GM18858 (cell line): ENCODE data around the gene SH3GL1.

Experiments
- ATAC-seq: cut with Tn5 transposase; IDR thresholded peaks from one replicate; pipeline ENCODE4 v1.9.1; 2021; ENCODE audit not compliant: unreplicated experiment

SH3GL1 gene

DNA sequence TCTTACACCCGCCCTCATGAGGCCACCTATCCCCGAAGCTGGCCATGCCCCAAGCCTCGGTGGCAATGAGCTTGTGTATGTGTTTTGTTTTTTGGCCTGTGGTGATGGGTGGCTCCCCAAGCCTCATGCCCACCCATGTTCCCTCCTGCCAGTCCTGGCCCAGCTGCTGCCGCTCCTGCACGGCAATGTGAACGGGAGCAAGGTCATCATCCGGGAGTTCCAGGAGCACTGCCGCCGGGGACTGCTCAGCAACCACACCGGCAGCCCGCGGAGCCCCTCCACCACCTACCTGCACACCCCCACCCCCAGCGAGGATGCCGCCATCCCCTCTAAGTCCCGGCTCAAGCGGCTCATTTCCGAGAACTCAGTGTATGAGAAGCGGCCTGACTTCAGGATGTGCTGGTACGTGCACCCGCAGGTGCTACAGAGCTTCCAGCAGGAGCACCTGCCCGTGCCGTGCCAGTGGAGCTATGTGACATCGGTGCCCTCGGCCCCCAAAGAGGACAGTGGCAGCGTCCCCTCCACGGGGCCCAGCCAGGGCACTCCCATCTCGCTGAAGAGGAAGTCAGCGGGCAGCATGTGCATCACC is 32.7 kb upstream of the SH3GL1 start:
- no peak for ATAC-seq

DNA sequence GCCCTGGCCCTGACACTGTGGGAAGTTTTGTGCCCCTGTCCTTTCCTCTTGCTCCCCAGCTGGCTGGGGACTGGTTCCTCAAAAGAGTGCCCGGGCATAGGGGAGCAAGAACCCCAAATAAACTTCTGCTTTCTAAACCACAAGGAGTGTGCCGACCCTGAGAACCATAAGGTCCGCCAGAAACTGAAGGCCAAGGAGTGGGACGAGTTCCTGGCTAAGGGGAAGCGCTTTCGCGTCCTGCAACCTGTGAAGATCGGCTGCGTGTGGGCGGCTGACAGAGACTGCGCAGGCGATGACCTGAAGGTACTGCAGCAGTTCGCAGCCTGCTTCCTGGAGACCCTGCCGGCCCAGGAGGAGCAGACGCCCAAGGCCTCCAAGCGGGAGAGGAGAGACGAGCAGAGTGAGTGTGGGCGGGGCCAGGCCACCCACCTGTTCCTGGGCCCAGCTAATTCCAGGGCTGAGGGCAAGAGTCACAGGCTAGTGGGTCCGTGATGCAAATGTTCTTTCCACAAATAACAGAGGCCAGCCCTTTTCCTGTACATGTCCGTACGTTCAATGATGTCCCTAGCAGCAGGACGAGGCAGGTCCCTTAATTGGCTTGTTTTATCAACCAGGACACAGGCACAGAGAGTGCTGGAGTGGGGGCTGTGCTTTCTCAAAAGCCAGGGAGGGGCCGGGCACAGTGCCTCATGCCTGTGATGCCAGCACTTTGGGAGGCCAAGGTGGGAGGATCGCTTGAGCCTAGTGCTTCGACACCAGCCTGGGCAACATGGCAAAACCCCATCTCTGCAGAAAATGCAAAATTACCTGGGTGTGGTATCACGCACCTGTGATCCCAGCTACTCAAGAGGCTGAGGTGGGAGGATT is 31.7 kb upstream of the SH3GL1 start:
- no peak for ATAC-seq

DNA sequence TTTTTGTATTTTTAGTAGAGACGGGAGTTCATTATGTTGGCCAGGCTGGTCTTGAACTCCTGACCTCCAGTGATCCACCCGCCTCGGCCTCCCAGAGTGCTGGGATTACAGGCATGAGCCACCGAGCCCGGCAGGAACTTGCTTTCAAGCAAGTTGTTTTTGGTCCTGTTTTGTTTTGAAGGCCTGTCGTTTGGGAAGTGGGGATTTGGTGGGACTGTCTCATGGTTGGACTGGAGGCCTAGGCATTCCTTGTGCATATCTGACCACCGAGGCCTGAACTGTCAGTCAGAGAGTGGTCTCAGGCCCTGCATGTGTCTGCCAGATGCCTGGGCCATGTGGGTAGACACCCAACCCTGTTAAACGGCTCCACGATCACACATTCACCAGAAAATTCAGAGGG is 30.9 kb upstream of the SH3GL1 start:
- no peak for ATAC-seq

GRCh38 chr19:4430760-4431159 is 30.4 kb upstream of the SH3GL1 start:
- ATAC-seq = no peak

GRCh38 chr19:4429771-4430171 is 29.4 kb upstream of the SH3GL1 start:
- ATAC-seq = no peak

GRCh38 chr19:4429256-4429655 is 28.9 kb upstream of the SH3GL1 start:
- no peak for ATAC-seq

DNA sequence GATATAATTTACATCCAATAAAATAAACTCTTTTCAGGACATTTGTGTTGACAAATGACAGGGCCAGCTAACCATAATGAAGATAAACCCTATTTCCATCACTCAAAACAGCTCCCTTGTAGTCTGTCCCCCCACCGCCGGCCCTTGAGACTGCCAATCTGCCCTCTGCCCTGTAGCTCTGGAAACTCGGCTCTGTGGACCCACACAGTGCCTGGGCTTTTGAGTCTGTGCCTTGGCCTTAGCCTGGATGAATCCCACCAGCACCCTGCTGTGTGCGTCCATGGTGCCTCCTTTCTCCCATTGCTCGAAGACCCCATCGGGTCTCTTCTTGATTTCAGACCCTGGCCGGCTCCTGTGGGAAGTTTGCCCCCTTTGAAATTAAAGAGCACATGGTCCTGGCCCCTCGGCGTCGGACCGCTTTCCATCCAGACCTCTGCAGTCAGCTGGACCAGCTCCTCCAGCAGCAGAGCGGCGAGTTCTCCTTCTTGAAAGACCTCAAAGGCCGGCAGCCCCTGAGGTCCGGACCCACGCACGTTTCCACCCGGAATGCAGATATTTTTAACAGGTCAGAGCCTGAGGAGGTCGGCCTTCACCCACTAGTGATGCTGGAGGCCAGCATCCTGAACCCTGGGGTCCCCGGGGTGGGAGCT is 28.1 kb upstream of the SH3GL1 start:
- ATAC-seq = no peak

DNA sequence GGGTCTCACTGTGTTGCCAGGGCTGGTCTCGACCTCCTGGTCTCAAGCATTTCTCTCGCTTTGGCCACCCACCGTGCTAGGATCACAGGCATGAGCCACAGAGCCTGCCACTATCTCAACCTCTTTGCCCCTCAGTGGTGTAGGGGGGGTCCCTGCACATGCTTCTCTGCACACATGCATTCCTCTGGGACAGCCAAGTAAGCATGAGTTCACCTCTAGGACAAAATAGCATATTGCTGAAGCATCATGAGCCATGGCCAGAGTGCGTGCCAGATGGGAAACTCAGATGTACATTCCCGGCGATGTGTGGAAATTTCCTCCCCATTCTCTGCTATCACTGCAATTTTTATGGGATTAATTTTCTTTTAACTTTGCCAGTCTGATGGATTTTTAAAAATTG is 25.2 kb upstream of the SH3GL1 start:
- no peak for ATAC-seq

- no peak for ATAC-seq
Observed at GRCh38 chr19:4423416-4424126, 23.2 kb upstream of the SH3GL1 start.

GRCh38 chr19:4416268-4416667 is 15.9 kb upstream of the SH3GL1 start:
- ATAC-seq = no peak

- no peak for ATAC-seq
Observed at GRCh38 chr19:4415352-4415751, 15.0 kb upstream of the SH3GL1 start.

GRCh38 chr19:4414800-4415321 is 14.5 kb upstream of the SH3GL1 start:
- ATAC-seq = no peak

DNA sequence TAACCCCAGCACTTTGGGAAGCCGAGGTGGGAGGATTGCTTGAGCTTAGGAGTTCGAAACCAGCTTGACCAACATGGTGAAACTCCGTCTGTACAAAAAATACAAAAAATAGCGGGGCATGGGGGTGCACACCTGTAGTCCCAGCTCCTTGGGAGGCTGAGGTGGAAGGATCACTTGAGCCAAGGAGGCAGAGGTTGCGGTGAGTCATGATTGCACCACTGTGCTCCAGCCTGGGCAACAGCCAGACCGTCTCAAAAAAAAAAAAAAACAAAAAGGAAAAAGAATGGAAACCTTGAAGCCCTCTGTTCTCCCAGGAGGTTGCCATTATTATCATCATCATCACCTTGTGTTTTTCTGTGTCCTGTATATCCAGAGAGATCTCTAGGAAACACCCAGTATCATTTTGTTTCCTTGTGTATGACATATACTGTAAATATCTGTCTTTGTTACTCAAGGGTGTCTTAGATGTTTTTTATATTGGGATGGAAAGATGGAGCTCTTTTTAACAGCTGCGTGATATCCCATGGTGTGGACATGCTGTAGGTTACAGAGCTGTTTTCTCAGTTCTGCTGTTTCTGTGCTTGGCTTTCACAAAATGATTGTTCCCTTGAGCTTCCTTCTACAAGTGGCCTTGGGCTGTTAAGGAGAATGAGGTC is 13.9 kb upstream of the SH3GL1 start:
- ATAC-seq = no peak

GRCh38 chr19:4413588-4413987 is 13.2 kb upstream of the SH3GL1 start:
- no peak for ATAC-seq

DNA sequence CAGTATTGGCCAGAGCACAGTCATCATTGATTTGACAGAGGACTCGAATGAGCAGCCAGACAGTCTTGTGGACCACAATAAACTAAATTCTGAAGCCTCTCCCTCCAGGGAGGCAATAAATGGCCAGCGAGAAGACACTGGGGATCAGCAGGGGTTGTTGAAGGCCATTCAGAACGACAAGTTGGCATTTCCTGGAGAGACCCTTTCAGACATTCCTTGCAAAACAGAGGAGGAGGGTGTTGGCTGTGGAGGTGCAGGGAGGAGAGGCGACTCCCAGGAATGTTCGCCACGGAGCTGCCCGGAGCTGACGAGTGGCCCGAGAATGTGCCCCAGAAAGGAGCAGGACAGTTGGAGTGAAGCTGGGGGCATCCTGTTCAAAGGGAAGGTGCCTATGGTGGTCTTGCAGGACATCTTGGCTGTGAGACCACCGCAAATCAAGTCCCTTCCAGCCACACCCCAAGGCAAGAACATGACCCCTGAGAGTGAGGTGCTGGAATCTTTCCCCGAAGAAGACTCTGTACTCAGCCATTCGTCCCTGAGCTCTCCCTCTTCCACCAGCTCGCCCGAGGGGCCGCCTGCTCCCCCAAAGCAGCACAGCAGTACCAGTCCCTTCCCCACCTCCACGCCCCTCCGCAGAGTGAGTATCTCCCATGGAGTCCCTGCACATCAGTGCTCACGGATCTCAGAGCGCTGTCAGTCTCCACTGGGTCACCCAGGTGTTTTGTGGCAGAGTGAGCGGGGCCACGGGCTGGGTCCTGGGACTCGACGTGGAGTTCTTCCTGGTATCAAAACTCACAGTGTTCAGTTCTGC is 9.0 kb upstream of the SH3GL1 start:
- no peak for ATAC-seq

GRCh38 chr19:4406626-4407025 is 6.3 kb upstream of the SH3GL1 start:
- ATAC-seq = no peak

DNA sequence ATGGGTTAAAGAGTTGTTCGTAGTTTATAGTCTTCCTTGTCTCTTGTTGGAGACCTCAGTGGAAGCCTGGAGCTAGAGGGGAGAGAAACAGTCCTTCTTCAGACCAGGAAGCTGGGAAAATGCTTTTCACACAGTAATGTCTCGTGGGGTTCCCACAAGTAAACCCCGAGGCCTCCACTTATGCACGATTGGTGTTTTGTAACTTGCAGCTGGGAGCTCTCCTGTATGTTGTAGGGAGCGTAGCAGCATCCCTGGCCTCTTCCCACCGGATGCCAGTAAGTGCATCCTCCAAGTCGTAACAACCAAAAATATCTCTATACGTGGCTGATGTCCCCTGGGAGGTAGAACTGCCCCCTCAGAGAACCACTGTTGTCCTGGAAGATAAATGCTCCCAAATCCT is 5.6 kb upstream of the SH3GL1 start:
- no peak for ATAC-seq

GRCh38 chr19:4403005-4403761 is 2.8 kb upstream of the SH3GL1 start:
- no peak for ATAC-seq
